ENCODE results near the gene WWOX. TPM values are rescaled to one million over a fixed set of nuclear protein-coding genes. Genes with fewer than 3 reads are reported as not detected.

The WWOX gene
- total and polyA plus RNA-seq, 2 experiments from 2014 or later = 17.0 to 39.8 TPM

DNA sequence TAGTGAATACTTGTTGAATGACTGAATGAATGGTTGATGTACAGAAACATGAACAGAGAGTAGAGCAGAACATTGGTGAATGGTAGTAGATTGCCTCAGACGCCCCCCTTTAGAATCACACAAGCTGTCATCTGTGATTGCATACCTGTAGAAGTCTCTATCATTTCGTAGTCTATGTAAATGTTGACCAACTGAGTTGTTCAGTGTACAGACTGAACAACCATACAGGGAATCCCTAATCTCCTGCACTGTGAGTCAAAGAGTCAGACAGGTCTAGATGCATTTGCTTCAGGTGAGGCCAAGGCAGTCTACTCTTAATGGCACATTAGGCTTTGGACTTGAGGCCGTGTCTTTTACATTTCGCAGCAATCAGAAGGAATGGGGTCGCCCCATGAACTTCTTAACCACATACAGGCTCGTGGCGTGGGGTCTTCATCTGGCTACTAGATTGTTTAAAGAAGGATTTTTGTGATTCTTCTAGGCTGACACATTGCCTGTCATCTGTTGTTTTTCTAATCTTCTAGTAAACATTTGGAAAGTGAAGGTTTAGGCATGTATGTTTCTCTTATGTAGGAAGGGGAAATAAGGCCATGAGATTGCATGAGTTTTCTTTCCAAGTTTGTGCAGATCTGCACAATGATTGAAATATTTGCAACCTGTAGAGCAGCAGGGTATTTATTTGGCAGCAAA, 157.4 kb downstream of the WWOX start:
- no peaks in the 10 kb centered on the region for H3K36me3 ChIP-seq (replicated peaks; ENCODE audit: insufficient read depth, low read depth)
- DNase-seq (ENCODE audit: low spot score) = no peak
- no peak overlapping the region for H2AFZ ChIP-seq
- no peak overlapping the region for H3K4me3 ChIP-seq
- peak overlapping the region; percentile 25 for H3K27ac ChIP-seq
- peaks cover 38% of the 10 kb centered on the region for H3K4me1 ChIP-seq (ENCODE audit: insufficient read depth)
- H3K9me2 ChIP-seq (replicated peaks; ENCODE audit: insufficient read depth) = no peaks in the 10 kb centered on the region
- peak overlapping the region; percentile 39 for H3K4me2 ChIP-seq
- no peaks in the 10 kb centered on the region for H3K9me3 ChIP-seq (ENCODE audit: low read depth)
- no peaks in the 10 kb centered on the region for H3K79me2 ChIP-seq
- H4K20me1 ChIP-seq (ENCODE audit: insufficient read depth, poor library complexity, severe bottlenecking) = no peaks in the 10 kb centered on the region
- TF ChIP-seq EZH2phosphoT487 (IDR thresholded peaks at IDR 0.05; ENCODE audit: low read depth, severe bottlenecking, unreplicated experiment) (no peak), CTCF (IDR thresholded peaks at IDR 0.05; ENCODE audit: poor library complexity) (no peak), EZH2 (IDR thresholded peaks at IDR 0.05; ENCODE audit: borderline replicate concordance) (no peak)
- H3K27me3 ChIP-seq = no peaks in the 10 kb centered on the region
- WGBS (ENCODE audit: low lambda C conversion rate, missing lambda C conversion rate) = 57% methylated on average over 7 of the region's 7 CpGs

- WGBS (ENCODE audit: low lambda C conversion rate, missing lambda C conversion rate) = 19% methylated on average over 8 of the region's 8 CpGs
- peak overlapping the region; percentile 39 for H3K4me2 ChIP-seq
- H2AFZ ChIP-seq = no peak overlapping the region
- no peaks in the 10 kb centered on the region for H3K9me3 ChIP-seq (ENCODE audit: low read depth)
- no peaks in the 10 kb centered on the region for H3K27me3 ChIP-seq
- no peaks in the 10 kb centered on the region for H3K9me2 ChIP-seq (replicated peaks; ENCODE audit: insufficient read depth)
- H3K4me3 ChIP-seq = no peak overlapping the region
- no peak for TF ChIP-seq CTCF (IDR thresholded peaks at IDR 0.05; ENCODE audit: poor library complexity)
- no peak for TF ChIP-seq EZH2phosphoT487 (IDR thresholded peaks at IDR 0.05; ENCODE audit: low read depth, severe bottlenecking, unreplicated experiment)
- H3K4me1 ChIP-seq (ENCODE audit: insufficient read depth) = peaks cover 35% of the 10 kb centered on the region
- H3K27ac ChIP-seq = no peak overlapping the region
- H3K79me2 ChIP-seq = no peaks in the 10 kb centered on the region
- DNase-seq (ENCODE audit: low spot score) = no peak
- H3K36me3 ChIP-seq (replicated peaks; ENCODE audit: insufficient read depth, low read depth) = no peaks in the 10 kb centered on the region
- no peaks in the 10 kb centered on the region for H4K20me1 ChIP-seq (ENCODE audit: insufficient read depth, poor library complexity, severe bottlenecking)
Measured at GRCh38 chr16:78257376-78257728, 157.9 kb downstream of the WWOX start.

DNA sequence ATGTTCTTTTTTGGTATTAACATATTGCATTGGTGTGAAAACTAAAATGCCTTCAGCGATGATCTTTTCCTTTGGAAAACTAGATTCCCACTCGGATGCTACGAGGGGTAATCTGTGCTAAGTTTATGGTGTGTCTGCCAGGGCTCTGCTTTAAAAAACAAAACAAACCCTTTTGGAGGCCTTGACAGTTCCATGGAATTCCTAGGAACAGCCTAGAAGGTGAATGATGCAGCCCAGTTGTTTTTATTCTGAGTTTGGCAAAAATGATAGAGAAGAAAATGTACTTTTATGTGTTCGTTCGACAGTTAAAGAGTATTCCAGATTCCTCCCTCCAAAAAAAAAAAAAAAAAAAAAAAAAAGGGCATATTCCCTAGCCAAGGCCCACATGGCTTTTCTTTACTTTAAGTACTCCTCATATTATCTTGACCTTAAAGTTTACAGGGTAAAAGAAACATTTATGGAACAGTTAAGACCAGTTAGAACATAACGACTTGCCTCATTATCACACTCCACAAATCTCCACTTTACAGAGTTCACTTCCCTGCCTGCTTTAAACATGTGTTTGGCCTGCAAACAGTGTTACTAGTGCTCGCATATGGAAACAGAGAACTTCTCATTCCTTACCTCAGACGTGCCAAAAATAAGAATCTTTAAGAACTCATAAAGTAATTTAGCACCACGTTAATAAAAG, 159.1 kb downstream of the WWOX start:
- 31% methylated on average over 9 of the region's 9 CpGs for WGBS (ENCODE audit: low lambda C conversion rate, missing lambda C conversion rate)
- Histone ChIP-seq H3K27ac (peak overlapping the region; percentile 43), H3K27me3 (no peaks in the 10 kb centered on the region), H3K9me2 (replicated peaks; ENCODE audit: insufficient read depth) (no peaks in the 10 kb centered on the region), H3K79me2 (no peaks in the 10 kb centered on the region), H2AFZ (peak overlapping the region; percentile 1), H3K4me2 (peak overlapping the region; percentile 39), H3K36me3 (replicated peaks; ENCODE audit: insufficient read depth, low read depth) (no peaks in the 10 kb centered on the region), H4K20me1 (ENCODE audit: insufficient read depth, poor library complexity, severe bottlenecking) (no peaks in the 10 kb centered on the region), H3K4me1 (ENCODE audit: insufficient read depth) (peaks cover 35% of the 10 kb centered on the region), H3K9me3 (ENCODE audit: low read depth) (no peaks in the 10 kb centered on the region), H3K4me3 (no peak overlapping the region)
- DNase-seq (ENCODE audit: low spot score) = peak; percentile 42
- TF ChIP-seq EZH2phosphoT487 (IDR thresholded peaks at IDR 0.05; ENCODE audit: low read depth, severe bottlenecking, unreplicated experiment) = peak; percentile 90
- no peak for TF ChIP-seq EZH2 (IDR thresholded peaks at IDR 0.05; ENCODE audit: borderline replicate concordance)

GRCh38 chr16:78259873-78260272, 160.4 kb downstream of the WWOX start:
- H3K4me3 ChIP-seq = no peak overlapping the region
- DNase-seq (ENCODE audit: low spot score) = peak; percentile 38
- H3K9me3 ChIP-seq (ENCODE audit: low read depth) = no peaks in the 10 kb centered on the region
- no peaks in the 10 kb centered on the region for H3K9me2 ChIP-seq (replicated peaks; ENCODE audit: insufficient read depth)
- H3K36me3 ChIP-seq (replicated peaks; ENCODE audit: insufficient read depth, low read depth) = no peaks in the 10 kb centered on the region
- TF ChIP-seq EZH2phosphoT487 (IDR thresholded peaks at IDR 0.05; ENCODE audit: low read depth, severe bottlenecking, unreplicated experiment) (no peak), CTCF (IDR thresholded peaks at IDR 0.05; ENCODE audit: poor library complexity) (peak; percentile 40)
- H3K79me2 ChIP-seq = no peaks in the 10 kb centered on the region
- H3K27ac ChIP-seq = peak overlapping the region; percentile 21
- peaks cover 35% of the 10 kb centered on the region for H3K4me1 ChIP-seq (ENCODE audit: insufficient read depth)
- no peak overlapping the region for H3K4me2 ChIP-seq
- 27% methylated on average over 5 of the region's 5 CpGs for WGBS (ENCODE audit: low lambda C conversion rate, missing lambda C conversion rate)
- H4K20me1 ChIP-seq (ENCODE audit: insufficient read depth, poor library complexity, severe bottlenecking) = no peaks in the 10 kb centered on the region
- no peak overlapping the region for H2AFZ ChIP-seq
- no peaks in the 10 kb centered on the region for H3K27me3 ChIP-seq

All from hepatocyte (in vitro differentiated cells).